ENCODE measurements around the gene EFNB2. TPM values are rescaled to one million over a fixed set of nuclear protein-coding genes. Genes with fewer than 3 reads are reported as not detected.

The EFNB2 gene
- total and polyA plus RNA-seq, 2 donors (not counting 3 experiments of a cell fraction or from before 2014, with no cell fraction given), result 50.4 to 69.5 TPM

GRCh38 chr13:106500445-106500844 is 35.0 kb downstream of the EFNB2 start:
- intact Hi-C loops (cut with micrococcal nuclease), result no loop called here
- Histone ChIP-seq H3K4me3 (replicated peaks in 1 of 3; ENCODE audit: insufficient read depth in 1 of 3, low read depth in 1 of 3, low read length in 3 of 3) (no peak overlapping the region), H3K4me1 (ENCODE audit: control insufficient read depth, extremely low read depth, insufficient read depth, low read length) (peaks cover 37% of the 10 kb centered on the region), H3K27me3 (ENCODE audit: control insufficient read depth in 2 of 2, insufficient read depth in 2 of 2, low read length in 2 of 2) (no peaks in the 10 kb centered on the region), H3K9ac (replicated peaks; ENCODE audit: extremely low read depth, insufficient read depth, low read length) (no peak overlapping the region), H3K9me3 (replicated peaks; ENCODE audit: control insufficient read depth, insufficient read depth, low read length) (no peaks in the 10 kb centered on the region), H3K79me2 (ENCODE audit: control insufficient read depth, insufficient read depth, low read length) (peaks cover 4% of the 10 kb centered on the region), H3K36me3 (ENCODE audit: control insufficient read depth in 2 of 2, extremely low read depth in 1 of 2, insufficient read depth in 2 of 2, low read length in 2 of 2) (peaks cover 2% of the 10 kb centered on the region in 2 experiments), H3K27ac (ENCODE audit: insufficient read depth, low read depth, low read length) (no peak overlapping the region), H2AFZ (ENCODE audit: low read depth, low read length) (no peak overlapping the region), H4K20me1 (replicated peaks; ENCODE audit: control insufficient read depth, extremely low read depth, insufficient read depth, low read length) (no peaks in the 10 kb centered on the region), H3K4me2 (ENCODE audit: insufficient read depth, low read length) (no peak overlapping the region), H3K9me1 (replicated peaks; ENCODE audit: control insufficient read depth, extremely low read depth, insufficient read depth, low read length) (no peaks in the 10 kb centered on the region)
- CTCF ChIA-PET, result no interaction called here
- no TSS peak for BruUV-seq (replicated peaks)
- TF ChIP-seq MYC (IDR thresholded peaks at IDR 0.05; ENCODE audit: low read depth, low read length) (no peak), GATA2 (IDR thresholded peaks at IDR 0.05; ENCODE audit: insufficient read depth, insufficient read length, low read depth, low read length) (no peak), EZH2 (IDR thresholded peaks at IDR 0.05; ENCODE audit: borderline replicate concordance, low read depth, low read length, severe bottlenecking) (no peak)
- POLR2A ChIA-PET, result no interaction called here
- no peak for FAIRE-seq
- DNase-seq (ENCODE audit: low read depth, low spot score), result no peak
- dilution Hi-C loops (cut with MboI; ENCODE audit: extremely low pct_ligation_motif_present, low sequenced_read_pairs), result no loop called here

- Histone ChIP-seq H4K20me1 (replicated peaks; ENCODE audit: control insufficient read depth, extremely low read depth, insufficient read depth, low read length) (no peaks in the 10 kb centered on the region), H3K4me1 (ENCODE audit: control insufficient read depth, extremely low read depth, insufficient read depth, low read length) (peaks cover 41% of the 10 kb centered on the region), H3K9me1 (replicated peaks; ENCODE audit: control insufficient read depth, extremely low read depth, insufficient read depth, low read length) (no peaks in the 10 kb centered on the region), H3K9me3 (replicated peaks; ENCODE audit: control insufficient read depth, insufficient read depth, low read length) (no peaks in the 10 kb centered on the region), H3K27me3 (ENCODE audit: control insufficient read depth in 2 of 2, insufficient read depth in 2 of 2, low read length in 2 of 2) (no peaks in the 10 kb centered on the region), H3K27ac (ENCODE audit: insufficient read depth, low read depth, low read length) (no peak overlapping the region), H3K36me3 (ENCODE audit: control insufficient read depth in 2 of 2, extremely low read depth in 1 of 2, insufficient read depth in 2 of 2, low read length in 2 of 2) (peaks cover 2% of the 10 kb centered on the region in 2 experiments), H3K4me2 (ENCODE audit: insufficient read depth, low read length) (no peak overlapping the region), H3K9ac (replicated peaks; ENCODE audit: extremely low read depth, insufficient read depth, low read length) (no peak overlapping the region), H3K4me3 (replicated peaks in 1 of 3; ENCODE audit: insufficient read depth in 1 of 3, low read depth in 1 of 3, low read length in 3 of 3) (no peak overlapping the region), H3K79me2 (ENCODE audit: control insufficient read depth, insufficient read depth, low read length) (peaks cover 2% of the 10 kb centered on the region), H2AFZ (ENCODE audit: low read depth, low read length) (no peak overlapping the region)
- no peak for FAIRE-seq
- DNase-seq (ENCODE audit: low read depth, low spot score), result no peak
- TF ChIP-seq EZH2 (IDR thresholded peaks at IDR 0.05; ENCODE audit: borderline replicate concordance, low read depth, low read length, severe bottlenecking) (no peak), JUN (IDR thresholded peaks at IDR 0.05; ENCODE audit: borderline replicate concordance, insufficient read depth, insufficient read length, low read depth) (no peak), GATA2 (IDR thresholded peaks at IDR 0.05; ENCODE audit: insufficient read depth, insufficient read length, low read depth, low read length) (no peak), FOS (IDR thresholded peaks at IDR 0.05; ENCODE audit: borderline replicate concordance, insufficient read depth, low read length) (no peak), MYC (IDR thresholded peaks at IDR 0.05; ENCODE audit: low read depth, low read length) (no peak), POLR2A (IDR thresholded peaks at IDR 0.05; ENCODE audit: low read depth, low read length) (no peak)
- TF ChIP-seq, protein P1, sequence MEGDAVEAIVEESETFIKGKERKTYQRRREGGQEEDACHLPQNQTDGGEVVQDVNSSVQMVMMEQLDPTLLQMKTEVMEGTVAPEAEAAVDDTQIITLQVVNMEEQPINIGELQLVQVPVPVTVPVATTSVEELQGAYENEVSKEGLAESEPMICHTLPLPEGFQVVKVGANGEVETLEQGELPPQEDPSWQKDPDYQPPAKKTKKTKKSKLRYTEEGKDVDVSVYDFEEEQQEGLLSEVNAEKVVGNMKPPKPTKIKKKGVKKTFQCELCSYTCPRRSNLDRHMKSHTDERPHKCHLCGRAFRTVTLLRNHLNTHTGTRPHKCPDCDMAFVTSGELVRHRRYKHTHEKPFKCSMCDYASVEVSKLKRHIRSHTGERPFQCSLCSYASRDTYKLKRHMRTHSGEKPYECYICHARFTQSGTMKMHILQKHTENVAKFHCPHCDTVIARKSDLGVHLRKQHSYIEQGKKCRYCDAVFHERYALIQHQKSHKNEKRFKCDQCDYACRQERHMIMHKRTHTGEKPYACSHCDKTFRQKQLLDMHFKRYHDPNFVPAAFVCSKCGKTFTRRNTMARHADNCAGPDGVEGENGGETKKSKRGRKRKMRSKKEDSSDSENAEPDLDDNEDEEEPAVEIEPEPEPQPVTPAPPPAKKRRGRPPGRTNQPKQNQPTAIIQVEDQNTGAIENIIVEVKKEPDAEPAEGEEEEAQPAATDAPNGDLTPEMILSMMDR (IDR thresholded peaks at IDR 0.05; ENCODE audit: extremely low read depth in 1 of 2, insufficient read depth in 1 of 2, low read depth in 1 of 2, low read length in 2 of 2), result no peak
- TF ChIP-seq, protein P2, sequence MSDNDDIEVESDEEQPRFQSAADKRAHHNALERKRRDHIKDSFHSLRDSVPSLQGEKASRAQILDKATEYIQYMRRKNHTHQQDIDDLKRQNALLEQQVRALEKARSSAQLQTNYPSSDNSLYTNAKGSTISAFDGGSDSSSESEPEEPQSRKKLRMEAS (IDR thresholded peaks at IDR 0.05; ENCODE audit: insufficient read depth, insufficient read length), result no peak
- intact Hi-C loops (cut with micrococcal nuclease), result loop anchor here (10.0 kb wide), 2 partner anchors 385 to 415 kb away; no protein-coding TSS in a partner anchor
- POLR2A ChIA-PET, result no interaction called here
- dilution Hi-C loops (cut with MboI; ENCODE audit: extremely low pct_ligation_motif_present, low sequenced_read_pairs), result no loop called here
- CTCF ChIA-PET, result no interaction called here
- no TSS peak for BruUV-seq (replicated peaks)
Observed at GRCh38 chr13:106499896-106500295, 35.6 kb downstream of the EFNB2 start.
